Hair follicle dermal papilla cell (primary cell): ENCODE measurements around the gene LANCL3. TPM values are rescaled to one million over a fixed set of nuclear protein-coding genes. Genes with fewer than 3 reads are reported as not detected.

Experiments used
- total RNA-seq: library from RNA; depleted of rRNA; stranded (reverse); fragments of >200 nt; gene quantifications from 2 replicates; pipeline ENCODE4 v1.2.3, GENCODE V29; 2012

LANCL3 gene
- 0.24 and 0.32 TPM in 2 replicates for total RNA-seq

GRCh38 chrX:37571426-37572107 lies at the start of gene LANCL3:
TSS of gene LANCL3 (plus strand) at chrX:37571661. CDS start at chrX:37571871, 210 bp downstream.

GRCh38 chrX:37685381-37686359 lies 114.2 kb downstream of the LANCL3 start, which contains the start of gene XK:
TSS of gene XK (plus strand) at chrX:37685791. CDS start at chrX:37685962, 171 bp downstream.

Other genes starting within 250 kb of the LANCL3 start
- gene PRRG1, start 222.3 kb upstream of the LANCL3 start, total RNA-seq: 12.3 and 16.7 TPM in 2 replicates
- gene XK, start 114.1 kb downstream of the LANCL3 start, total RNA-seq: under 0.01 TPM in 2 replicates
- gene CYBB, start 208.4 kb downstream of the LANCL3 start, total RNA-seq: not detected in 2 replicates